Smooth muscle cell (in vitro differentiated cells): ENCODE results near the gene TBC1D22A. TPM values are rescaled to one million over a fixed set of nuclear protein-coding genes. Genes with fewer than 3 reads are reported as not detected.

Source experiments
- DNase-seq: peaks from one replicate; lab custom pipeline; 2025; ENCODE audit not compliant: unreplicated experiment; lab: John Stamatoyannopoulos, UW
- H2AFZ ChIP-seq: fragments of 200-600 bp; sonication (generic); 2 replicates; pipeline ENCODE4 v1.6.0; 2016; ENCODE audit warnings: antibody characterized with exemption, low read depth, mild to moderate bottlenecking
- H3F3A ChIP-seq: fragments of 200-600 bp; sonication (generic); 2 replicates; pipeline ENCODE4 v1.6.0; 2017; ENCODE audit warnings: antibody characterized with exemption, low read depth
- H3K27ac ChIP-seq: fragments of 200-600 bp; sonication (generic); 2 replicates; pipeline ENCODE4 v1.5.1; 2016; ENCODE audit warnings: low read depth, mild to moderate bottlenecking
- H3K27me3 ChIP-seq: fragments of 200-600 bp; sonication (generic); 2 replicates; pipeline ENCODE4 v1.6.1; 2016; ENCODE audit warnings: low read depth, mild to moderate bottlenecking
- H3K36me3 ChIP-seq: fragments of 200-600 bp; sonication (generic); 2 replicates; pipeline ENCODE4 v1.5.1; 2016; ENCODE audit warnings: low read depth
- H3K4me1 ChIP-seq: fragments of 200-600 bp; sonication (generic); 2 replicates; pipeline ENCODE4 v1.5.1; 2016; ENCODE audit warnings: low read depth
- H3K4me2 ChIP-seq: fragments of 200-600 bp; sonication (generic); 2 replicates; pipeline ENCODE4 v1.6.0; 2016; ENCODE audit warnings: mild to moderate bottlenecking
- H3K4me3 ChIP-seq: fragments of 200-600 bp; sonication (generic); 2 replicates; pipeline ENCODE4 v1.5.1; 2016; ENCODE audit warnings: mild to moderate bottlenecking
- H3K79me2 ChIP-seq: fragments of 200-600 bp; sonication (generic); 2 replicates; pipeline ENCODE4 v1.6.0; 2016; ENCODE audit warnings: low read depth, mild to moderate bottlenecking
- H3K9ac ChIP-seq: fragments of 200-600 bp; sonication (generic); 2 replicates; pipeline ENCODE4 v1.6.0; 2016; ENCODE audit warnings: low read depth
- H3K9me3 ChIP-seq: fragments of 200-600 bp; sonication (generic); replicated peaks from 2 replicates; pipeline ENCODE4 v1.5.1; 2016; ENCODE audit warnings: low read depth
- H4K20me1 ChIP-seq: fragments of 200-600 bp; sonication (generic); 2 replicates; pipeline ENCODE4 v1.6.0; 2016; ENCODE audit warnings: low read depth
- CTCF ChIP-seq: fragments of 200-600 bp; sonication (generic); IDR thresholded peaks from 2 replicates; pipeline ENCODE4 v1.5.1; 2017; ENCODE audit warnings: borderline replicate concordance, mild to moderate bottlenecking, antibody characterized with exemption; ENCODE audit not compliant: insufficient read depth, poor library complexity, severe bottlenecking
- WGBS: methylation state at CpG from one replicate; pipeline ENCODE4 v1.1.7; 2016; ENCODE audit warnings: low lambda C conversion rate; 5-methylcytosine and 5-hydroxymethylcytosine counted together
- polyA plus RNA-seq: library from polyadenylated mRNA; unstranded; fragments of >200 nt; fragmentation: Nextera tagmentation; extraction: Ambion mirVana; gene quantifications from 2 replicates; pipeline ENCODE4 v1.2.1, GENCODE V29; 2016
- total RNA-seq: library from RNA; depleted of rRNA; stranded (reverse); fragments of >200 nt; gene quantifications from 2 replicates; pipeline ENCODE4 v1.2.3, GENCODE V29; 2014

TBC1D22A gene
- total and polyA plus RNA-seq, 2 experiments from 2014 or later: 12.5 to 14.4 TPM

- DNase-seq: no peak
- no peak overlapping the region for H2AFZ ChIP-seq
- no peak overlapping the region for H3K4me2 ChIP-seq
- H3K79me2 ChIP-seq: no peaks in the 10 kb centered on the region
- H3F3A ChIP-seq: no peaks in the 10 kb centered on the region
- no peaks in the 10 kb centered on the region for H3K4me1 ChIP-seq
- 79% methylated on average over 10 of the region's 10 CpGs for WGBS
- H3K9me3 ChIP-seq: no peaks in the 10 kb centered on the region
- no peaks in the 10 kb centered on the region for H3K36me3 ChIP-seq
- TF ChIP-seq CTCF: no peak
- H4K20me1 ChIP-seq: peaks cover 56% of the 10 kb centered on the region
- H3K27ac ChIP-seq: no peak overlapping the region
- H3K9ac ChIP-seq: no peak overlapping the region
- H3K27me3 ChIP-seq: no peaks in the 10 kb centered on the region
- no peak overlapping the region for H3K4me3 ChIP-seq
Observed at GRCh38 chr22:47046411-47047065, 284.1 kb downstream of the TBC1D22A start.

GRCh38 chr22:47047321-47048122, 285.1 kb downstream of the TBC1D22A start:
- Histone ChIP-seq H3K36me3 (no peaks in the 10 kb centered on the region), H3K79me2 (no peaks in the 10 kb centered on the region), H3K4me2 (no peak overlapping the region), H3K4me3 (no peak overlapping the region), H3K27me3 (no peaks in the 10 kb centered on the region), H3K9ac (no peak overlapping the region), H2AFZ (no peak overlapping the region), H3F3A (no peaks in the 10 kb centered on the region), H4K20me1 (peaks cover 54% of the 10 kb centered on the region), H3K27ac (no peak overlapping the region), H3K9me3 (no peaks in the 10 kb centered on the region), H3K4me1 (no peaks in the 10 kb centered on the region)
- no peak for TF ChIP-seq CTCF
- 97% methylated on average over 13 of the region's 13 CpGs for whole genome bisulfite sequencing
- no peak for DNase-seq

- no peaks in the 10 kb centered on the region for H3K79me2 ChIP-seq
- H3K27ac ChIP-seq: no peak overlapping the region
- H2AFZ ChIP-seq: no peak overlapping the region
- H3K4me3 ChIP-seq: no peak overlapping the region
- no peaks in the 10 kb centered on the region for H3K9me3 ChIP-seq
- no peak overlapping the region for H3K4me2 ChIP-seq
- DNase-seq: no peak
- no peak for TF ChIP-seq CTCF
- H3K9ac ChIP-seq: no peak overlapping the region
- peaks cover 45% of the 10 kb centered on the region for H4K20me1 ChIP-seq
- no peaks in the 10 kb centered on the region for H3K27me3 ChIP-seq
- H3K4me1 ChIP-seq: no peaks in the 10 kb centered on the region
- 91% methylated on average over 20 of the region's 20 CpGs for WGBS
- no peaks in the 10 kb centered on the region for H3F3A ChIP-seq
- H3K36me3 ChIP-seq: no peaks in the 10 kb centered on the region
Observed at GRCh38 chr22:47048123-47049077, 285.9 kb downstream of the TBC1D22A start.
